GM10847 (cell line): ENCODE measurements around the gene NLGN1.

Experiments used
- POLR2A ChIP-seq: IDR thresholded peaks from 2 replicates; pipeline ENCODE4 v1.6.1; 2011; ENCODE audit not compliant: insufficient read length; ENCODE audit errors: extremely low read depth

NLGN1 gene

GRCh38 chr3:174285242-174285864 is 887.8 kb downstream of the NLGN1 start:
- no peak for TF ChIP-seq POLR2A

GRCh38 chr3:174287705-174288104 is 890.2 kb downstream of the NLGN1 start:
- no peak for TF ChIP-seq POLR2A

- TF ChIP-seq POLR2A: no peak
These were observed 897.1 kb downstream of the NLGN1 start for GRCh38 chr3:174294616-174295015.

- TF ChIP-seq POLR2A: no peak
These were observed 898.0 kb downstream of the NLGN1 start for GRCh38 chr3:174295306-174296092.

- no peak for TF ChIP-seq POLR2A
These were observed 905.3 kb downstream of the NLGN1 start for GRCh38 chr3:174302746-174303315.

- TF ChIP-seq POLR2A: no peak
These were observed 906.5 kb downstream of the NLGN1 start for GRCh38 chr3:174303907-174304560.

- no peak for TF ChIP-seq POLR2A
These were observed 911.2 kb downstream of the NLGN1 start for GRCh38 chr3:174308736-174309135.

- no peak for TF ChIP-seq POLR2A
These were observed 913.0 kb downstream of the NLGN1 start for GRCh38 chr3:174310475-174310983.

GRCh38 chr3:174315225-174315624 is 917.7 kb downstream of the NLGN1 start:
- no peak for TF ChIP-seq POLR2A

GRCh38 chr3:174317005-174317404 is 919.5 kb downstream of the NLGN1 start:
- TF ChIP-seq POLR2A: no peak

GRCh38 chr3:174318181-174318580 is 920.6 kb downstream of the NLGN1 start:
- TF ChIP-seq POLR2A: no peak

- no peak for TF ChIP-seq POLR2A
These were observed 924.0 kb downstream of the NLGN1 start for GRCh38 chr3:174321548-174321947.

GRCh38 chr3:174322789-174323188 is 925.2 kb downstream of the NLGN1 start:
- TF ChIP-seq POLR2A: no peak

- TF ChIP-seq POLR2A: no peak
These were observed 927.6 kb downstream of the NLGN1 start for GRCh38 chr3:174325171-174325570.

GRCh38 chr3:174325834-174326700 is 928.5 kb downstream of the NLGN1 start:
- no peak for TF ChIP-seq POLR2A
